Suprapubic skin (tissue), 4 donors: ENCODE measurements around the gene RIC8A. TPM values are rescaled to one million over a fixed set of nuclear protein-coding genes. Genes with fewer than 3 reads are reported as not detected.
A peak's percentile ranks its signal among the peaks of the same experiment; 100 is the strongest.

Experiments used
- DNase-seq, 2 donors: peaks; one replicate each; pipeline ENCODE4 v3.0.0-alpha.2; 2019; ENCODE audit warnings: low spot score in 2 of 2
- H3K27ac ChIP-seq: fragments of 200-600 bp; sonication (generic); one replicate; pipeline ENCODE4 v1.5.1; 2019
- H3K27me3 ChIP-seq: fragments of 200-600 bp; sonication (generic); one replicate; pipeline ENCODE4 v1.5.1; 2019
- H3K36me3 ChIP-seq: fragments of 200-600 bp; sonication (generic); one replicate; pipeline ENCODE4 v1.5.1; 2019
- H3K4me1 ChIP-seq: fragments of 200-600 bp; sonication (generic); one replicate; pipeline ENCODE4 v1.5.1; 2019
- H3K4me3 ChIP-seq: fragments of 200-600 bp; sonication (generic); one replicate; pipeline ENCODE4 v1.5.1; 2019; ENCODE audit warnings: mild to moderate bottlenecking
- H3K9me3 ChIP-seq: fragments of 200-600 bp; sonication (generic); one replicate; pipeline ENCODE4 v1.5.1; 2019
- CTCF ChIP-seq, 2 donors: fragments of 200-600 bp in 1 of 2; fragments of 450-650 bp in 1 of 2; sonication (generic) in 1 of 2; IDR thresholded peaks; one replicate each; pipeline ENCODE4 v1.5.1; 2016 to 2019; ENCODE audit warnings: antibody characterized with exemption in 2 of 2, mild to moderate bottlenecking in 1 of 2, moderate library complexity in 1 of 2
- EP300 ChIP-seq: sonication (generic); formaldehyde crosslinking; IDR thresholded peaks from one replicate; pipeline ENCODE4 v1.6.1; 2017; ENCODE audit warnings: antibody characterized with exemption
- POLR2A ChIP-seq, 2 donors: fragments of 450-650 bp; IDR thresholded peaks; one replicate each; pipeline ENCODE4 v1.6.1; 2017; ENCODE audit warnings: antibody characterized with exemption in 2 of 2, mild to moderate bottlenecking in 2 of 2, moderate library complexity in 2 of 2
- POLR2AphosphoS5 ChIP-seq, 3 donors: sonication (generic); formaldehyde crosslinking; IDR thresholded peaks; one replicate each; pipeline ENCODE4 v1.6.1; 2017; ENCODE audit warnings: antibody characterized with exemption in 3 of 3
- WGBS: methylation state at CpG from one replicate; pipeline ENCODE4 v1.1.5; 2018; 5-methylcytosine and 5-hydroxymethylcytosine counted together
- total RNA-seq, 4 donors: library from RNA; depleted of rRNA; stranded (reverse); fragments of >200 nt; gene quantifications; one replicate each; pipeline ENCODE4 v1.1.0, GENCODE V29; 2016

RIC8A gene
- total RNA-seq, 4 donors from 2014 or later = 62.4 to 90.1 (median 80.9) TPM

GRCh38 chr11:199782-200181, 7.7 kb upstream of the RIC8A start:
- H3K27ac ChIP-seq = no peak overlapping the region
- peak; percentile 54 to 68 for DNase-seq
- TF ChIP-seq CTCF (IDR thresholded peaks at IDR 0.05) (no peak), POLR2A (IDR thresholded peaks at IDR 0.05) (no peak), EP300 (no peak), POLR2AphosphoS5 (IDR thresholded peaks at IDR 0.05) (no peak)
- peaks cover 33% of the 10 kb centered on the region for H3K36me3 ChIP-seq
- WGBS = 69% methylated on average over 8 of the region's 8 CpGs
- no peak overlapping the region for H3K4me3 ChIP-seq
- no peaks in the 10 kb centered on the region for H3K27me3 ChIP-seq
- H3K4me1 ChIP-seq = peaks cover 19% of the 10 kb centered on the region
- no peaks in the 10 kb centered on the region for H3K9me3 ChIP-seq

DNA sequence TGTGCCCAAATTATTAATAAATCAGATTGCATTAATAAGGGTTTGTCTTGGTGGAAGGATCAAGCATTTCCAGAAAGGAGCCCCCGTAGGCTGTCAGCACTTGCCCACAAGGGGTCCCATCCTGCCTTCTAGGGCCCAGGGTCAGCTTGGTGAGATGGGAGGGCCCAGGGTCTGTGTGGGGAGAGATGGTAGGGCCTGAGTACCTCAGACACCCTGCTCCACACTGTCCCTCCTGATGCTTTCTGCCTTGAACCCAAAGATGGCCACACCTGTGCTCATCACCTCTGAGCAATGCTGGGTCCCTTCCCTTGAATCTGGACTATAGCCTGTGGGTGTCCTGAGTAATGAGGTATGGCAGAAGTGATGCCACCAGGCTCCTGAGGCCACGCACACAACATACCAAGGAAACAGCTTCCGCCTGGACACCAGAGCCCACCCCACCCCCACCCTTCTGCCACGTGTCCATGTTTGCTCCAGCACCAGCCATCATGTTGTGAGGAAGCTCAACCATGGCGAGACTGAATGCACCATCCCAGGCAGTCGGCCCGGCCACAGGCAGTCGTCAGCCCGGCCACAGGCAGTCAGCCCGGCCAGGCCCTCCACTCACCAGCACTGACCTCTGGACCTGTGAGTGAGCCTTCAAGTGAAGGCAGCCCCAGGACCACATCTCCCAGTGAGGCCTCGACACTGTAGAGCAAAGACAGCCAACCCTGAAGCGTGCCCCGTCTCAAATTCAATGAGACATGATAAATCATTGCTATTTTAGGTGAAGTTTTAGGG, 7.1 kb upstream of the RIC8A start:
- Histone ChIP-seq H3K27me3 (no peaks in the 10 kb centered on the region), H3K9me3 (no peaks in the 10 kb centered on the region), H3K27ac (no peak overlapping the region), H3K36me3 (peaks cover 39% of the 10 kb centered on the region), H3K4me1 (peaks cover 25% of the 10 kb centered on the region), H3K4me3 (no peak overlapping the region)
- DNase-seq = peak; percentile 46 to 76
- TF ChIP-seq POLR2A (IDR thresholded peaks at IDR 0.05) (no peak), POLR2AphosphoS5 (IDR thresholded peaks at IDR 0.05) (no peak), EP300 (no peak), CTCF (IDR thresholded peaks at IDR 0.05) (no peak)
- WGBS = 85% methylated on average over 9 of the region's 13 CpGs

GRCh38 chr11:201966-202365, 5.5 kb upstream of the RIC8A start:
- H3K27me3 ChIP-seq = no peaks in the 10 kb centered on the region
- H3K9me3 ChIP-seq = no peaks in the 10 kb centered on the region
- peaks cover 37% of the 10 kb centered on the region for H3K4me1 ChIP-seq
- WGBS = 84% methylated on average over 15 of the region's 15 CpGs
- TF ChIP-seq CTCF (IDR thresholded peaks at IDR 0.05) = no peak
- H3K36me3 ChIP-seq = peaks cover 43% of the 10 kb centered on the region
- no peak overlapping the region for H3K4me3 ChIP-seq
- H3K27ac ChIP-seq = no peak overlapping the region
- peak in 1 of 2 donors; percentile 40 for DNase-seq

- Histone ChIP-seq H3K27ac (no peak overlapping the region), H3K9me3 (no peaks in the 10 kb centered on the region), H3K4me3 (no peak overlapping the region), H3K27me3 (no peaks in the 10 kb centered on the region), H3K36me3 (peaks cover 43% of the 10 kb centered on the region), H3K4me1 (peaks cover 37% of the 10 kb centered on the region)
- TF ChIP-seq CTCF (IDR thresholded peaks at IDR 0.05) (no peak), POLR2A (IDR thresholded peaks at IDR 0.05) (no peak), EP300 (no peak), POLR2AphosphoS5 (IDR thresholded peaks at IDR 0.05) (no peak)
- peak in 1 of 2 donors; percentile 47 for DNase-seq
- 83% methylated on average over 8 of the region's 8 CpGs for WGBS
Observed at GRCh38 chr11:202490-202889, 5.0 kb upstream of the RIC8A start.

- Histone ChIP-seq H3K9me3 (no peaks in the 10 kb centered on the region), H3K4me1 (peaks cover 37% of the 10 kb centered on the region), H3K4me3 (no peak overlapping the region), H3K27me3 (no peaks in the 10 kb centered on the region), H3K27ac (no peak overlapping the region), H3K36me3 (peaks cover 43% of the 10 kb centered on the region)
- TF ChIP-seq POLR2A (IDR thresholded peaks at IDR 0.05) = no peak
- TF ChIP-seq EP300 = no peak
- TF ChIP-seq POLR2AphosphoS5 (IDR thresholded peaks at IDR 0.05) = no peak
- TF ChIP-seq CTCF (IDR thresholded peaks at IDR 0.05) = no peak
- peak in 1 of 2 donors; percentile 71 for DNase-seq
- 90% methylated on average over 6 of the region's 7 CpGs for WGBS
Observed at GRCh38 chr11:203056-203944, 4.2 kb upstream of the RIC8A start.
